Omental fat pad (tissue), 4 donors: ENCODE results near the gene UGGT2. TPM values are rescaled to one million over a fixed set of nuclear protein-coding genes. Genes with fewer than 3 reads are reported as not detected.
"Not testable (repeated sequence)": the region's sequence is repeated elsewhere in the genome, so short reads cannot be mapped to it uniquely, and the experiment has no call there.

Experiments
- ATAC-seq: fragments of 150-250 bp; one replicate; pipeline ENCODE4 v1.9.1; 2016; ENCODE audit warnings: mild to moderate bottlenecking, moderate library complexity; ENCODE audit not compliant: low FRiP score
- DNase-seq: peaks from one replicate; pipeline ENCODE4 v3.0.0-alpha.2; 2019; ENCODE audit warnings: low spot score
- total RNA-seq, 4 donors: library from RNA; depleted of rRNA; stranded (reverse); fragments of >200 nt; gene quantifications; one replicate each; pipeline ENCODE4 v1.1.0, GENCODE V29; 2016
- TF ChIP-seq, protein P1 (sequence below), 3 donors: fragments of 450-650 bp; IDR thresholded peaks; one replicate each; pipeline ENCODE4 v1.5.1; 2016 to 2017; ENCODE audit warnings: antibody characterized with exemption in 3 of 3, mild to moderate bottlenecking in 3 of 3, moderate library complexity in 2 of 3

Gene UGGT2
- total RNA-seq, 4 donors from 2014 or later: 32.6 to 86.4 (median 42.9) TPM

DNA sequence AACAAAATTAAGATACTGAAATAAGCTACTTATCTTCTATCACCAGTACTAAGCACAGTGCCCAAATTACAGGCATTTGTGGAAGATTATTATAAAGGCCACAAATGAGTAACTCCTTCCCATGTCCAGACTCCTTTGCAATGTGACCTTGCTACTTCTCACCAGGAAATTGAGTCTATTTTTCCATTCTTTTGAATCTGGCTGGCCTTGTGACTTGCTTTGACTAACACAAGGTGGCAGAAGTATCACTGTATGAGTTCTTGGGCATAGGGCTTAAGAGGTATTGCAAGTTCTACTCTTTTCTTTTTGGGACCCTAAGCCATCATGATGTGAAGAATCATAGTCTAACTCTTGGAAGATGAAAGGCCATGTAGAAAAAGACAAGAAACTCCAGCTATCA, 49.9 kb downstream of the UGGT2 start:
- DNase-seq (no peak), ATAC-seq (no peak)
- TF ChIP-seq, protein P1, sequence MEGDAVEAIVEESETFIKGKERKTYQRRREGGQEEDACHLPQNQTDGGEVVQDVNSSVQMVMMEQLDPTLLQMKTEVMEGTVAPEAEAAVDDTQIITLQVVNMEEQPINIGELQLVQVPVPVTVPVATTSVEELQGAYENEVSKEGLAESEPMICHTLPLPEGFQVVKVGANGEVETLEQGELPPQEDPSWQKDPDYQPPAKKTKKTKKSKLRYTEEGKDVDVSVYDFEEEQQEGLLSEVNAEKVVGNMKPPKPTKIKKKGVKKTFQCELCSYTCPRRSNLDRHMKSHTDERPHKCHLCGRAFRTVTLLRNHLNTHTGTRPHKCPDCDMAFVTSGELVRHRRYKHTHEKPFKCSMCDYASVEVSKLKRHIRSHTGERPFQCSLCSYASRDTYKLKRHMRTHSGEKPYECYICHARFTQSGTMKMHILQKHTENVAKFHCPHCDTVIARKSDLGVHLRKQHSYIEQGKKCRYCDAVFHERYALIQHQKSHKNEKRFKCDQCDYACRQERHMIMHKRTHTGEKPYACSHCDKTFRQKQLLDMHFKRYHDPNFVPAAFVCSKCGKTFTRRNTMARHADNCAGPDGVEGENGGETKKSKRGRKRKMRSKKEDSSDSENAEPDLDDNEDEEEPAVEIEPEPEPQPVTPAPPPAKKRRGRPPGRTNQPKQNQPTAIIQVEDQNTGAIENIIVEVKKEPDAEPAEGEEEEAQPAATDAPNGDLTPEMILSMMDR (IDR thresholded peaks at IDR 0.05): no peak

DNA sequence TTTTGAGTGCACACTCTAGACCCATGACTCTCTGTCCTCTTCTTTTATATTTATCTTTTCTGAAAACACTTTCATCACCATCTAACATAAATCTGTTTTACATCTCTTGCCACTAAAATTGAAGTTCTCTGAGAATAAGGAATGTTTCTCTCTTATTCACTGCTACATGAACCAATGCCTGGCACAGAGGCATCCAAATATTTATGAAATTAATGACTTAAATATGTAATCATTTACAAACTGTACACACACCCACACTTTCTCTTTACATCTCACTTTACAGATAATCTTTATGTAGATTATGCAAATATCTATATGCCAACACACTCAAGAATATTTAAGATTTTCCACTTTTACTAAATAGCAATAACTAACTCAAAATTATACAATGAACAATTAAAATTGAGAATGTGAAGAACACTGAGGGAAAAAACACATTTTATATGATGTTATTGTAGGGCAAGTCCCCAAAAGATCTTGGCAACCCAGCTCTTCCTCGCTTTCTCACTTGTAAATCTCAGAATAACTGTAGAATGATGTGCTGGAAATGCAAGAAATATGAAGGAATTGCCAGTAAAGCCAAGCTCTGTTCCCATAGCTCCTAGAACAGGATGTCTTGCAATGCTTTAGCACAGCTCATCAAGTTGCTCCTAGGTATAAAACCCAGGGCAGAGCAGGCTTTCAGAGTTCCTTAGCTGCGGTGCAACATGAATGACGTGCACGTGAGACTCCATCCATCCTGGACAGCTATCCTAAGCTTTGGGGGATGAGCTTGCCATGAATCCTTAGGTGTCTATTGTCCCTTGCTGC, 50.7 kb downstream of the UGGT2 start:
- no peak for DNase-seq
- ATAC-seq: no peak
- TF ChIP-seq, protein P1 (IDR thresholded peaks at IDR 0.05): no peak

DNA sequence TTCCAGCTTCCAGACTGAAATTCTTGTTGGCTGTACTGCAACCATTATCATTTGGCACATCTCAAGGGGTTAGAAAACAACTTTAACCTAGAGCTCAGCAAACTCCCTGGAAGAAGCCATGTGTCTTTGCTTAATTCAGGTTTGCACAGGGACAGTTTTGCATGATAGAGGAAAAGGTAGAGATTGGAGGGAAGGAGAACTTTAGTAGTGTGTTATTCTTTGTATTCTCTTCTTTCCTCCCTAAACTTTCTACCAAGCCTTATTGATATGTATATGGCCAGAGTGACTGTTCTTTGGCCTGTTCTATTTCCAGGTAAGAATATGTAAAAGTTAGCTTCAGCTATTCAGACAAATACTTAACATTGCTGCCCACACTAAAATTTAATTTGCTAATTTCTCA, 53.1 kb downstream of the UGGT2 start:
- ATAC-seq: no peak
- DNase-seq: no peak
- TF ChIP-seq, protein P1 (IDR thresholded peaks at IDR 0.05): no peak

DNA sequence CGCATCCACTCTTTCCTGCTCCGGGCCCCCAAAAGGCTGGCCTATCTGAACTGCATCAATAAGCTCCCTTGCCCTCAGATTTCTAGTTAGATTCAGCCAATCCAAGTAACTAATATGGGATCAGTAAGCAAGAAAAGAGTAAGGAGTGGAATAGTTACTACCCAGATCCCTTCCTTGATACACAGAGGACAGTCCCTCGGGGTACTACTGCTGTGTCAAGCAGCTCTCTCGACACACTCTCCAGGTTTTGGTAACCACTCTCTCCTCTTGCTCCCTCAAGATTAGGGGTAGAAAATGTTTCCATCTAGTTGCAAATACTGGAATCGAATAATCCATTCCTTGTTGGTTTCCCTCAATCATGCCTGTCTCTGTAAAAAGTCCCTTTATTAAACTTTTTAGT, 65.4 kb downstream of the UGGT2 start:
- TF ChIP-seq, protein P1 (IDR thresholded peaks at IDR 0.05): no peak
- no peak for DNase-seq
- ATAC-seq: no peak

DNA sequence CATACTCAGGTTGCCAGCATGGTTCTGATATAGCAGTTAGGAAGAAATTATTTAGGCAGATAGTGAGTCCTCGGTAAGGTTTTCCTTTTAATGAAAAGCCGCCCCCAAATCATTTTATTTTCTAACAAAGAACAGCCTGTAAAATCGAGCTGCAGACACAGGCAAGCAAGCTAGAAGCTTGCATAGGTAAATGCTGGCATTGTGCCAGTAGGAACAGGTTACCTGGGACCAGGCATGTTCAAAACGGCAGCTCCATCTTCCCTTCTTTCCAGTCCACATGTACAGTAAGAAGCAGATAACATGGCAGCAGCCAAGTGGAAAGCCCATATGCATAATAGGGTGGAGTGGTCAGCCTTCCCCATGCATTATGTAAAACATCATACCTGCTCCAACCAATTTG, 71.1 kb downstream of the UGGT2 start:
- ATAC-seq: no peak
- TF ChIP-seq, protein P1 (IDR thresholded peaks at IDR 0.05): no peak
- DNase-seq: no peak

DNA sequence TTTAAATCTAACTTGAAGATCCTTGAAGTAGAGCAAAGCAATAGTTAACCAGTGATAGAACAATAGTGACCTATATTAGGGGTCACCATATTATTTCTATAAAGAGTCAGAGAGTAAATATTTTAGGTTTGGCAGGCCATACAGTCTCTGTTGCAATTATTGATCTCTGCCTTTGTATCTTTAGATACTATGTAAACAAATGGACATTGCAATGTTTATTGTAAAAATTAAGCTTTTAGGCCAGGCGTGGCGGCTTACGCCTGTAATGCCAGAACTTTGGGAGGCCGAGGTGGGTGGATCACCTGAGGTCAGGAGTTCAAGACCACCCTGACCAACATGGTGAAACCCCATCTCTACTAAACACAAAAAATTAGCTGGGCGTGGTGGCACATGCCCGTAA, 80.5 kb downstream of the UGGT2 start:
- not testable (repeated sequence) for DNase-seq, ATAC-seq

DNA sequence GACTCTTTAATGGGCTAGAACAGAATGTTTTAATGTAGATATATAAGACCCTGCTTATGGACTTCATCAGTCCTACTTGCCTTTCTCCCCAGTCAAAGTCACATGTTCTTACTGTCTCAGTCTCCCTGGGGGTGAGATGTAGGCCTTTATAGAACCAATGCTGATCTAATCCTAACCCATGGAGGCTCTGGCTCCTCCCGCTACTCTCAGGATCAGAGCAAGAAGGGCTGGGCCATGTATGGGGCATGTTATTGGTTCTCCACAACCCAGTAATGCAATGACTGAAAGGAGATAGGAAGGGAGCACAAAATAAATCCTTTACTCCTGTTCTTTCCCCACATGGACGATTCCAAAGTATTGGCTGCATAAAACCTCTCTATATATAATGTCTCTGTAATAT, 82.3 kb downstream of the UGGT2 start:
- no peak for ATAC-seq
- TF ChIP-seq, protein P1 (IDR thresholded peaks at IDR 0.05): no peak
- no peak for DNase-seq
